Adrenal gland (tissue), 12 donors: ENCODE data around the gene TCF4. TPM values are rescaled to one million over a fixed set of nuclear protein-coding genes. Genes with fewer than 3 reads are reported as not detected.

ENCODE experiments used
- DNase-seq, 7 donors: peaks; one replicate each; pipeline ENCODE4 v3.0.0-alpha.2; 2019 to 2020
- H3K27ac ChIP-seq, 5 donors: fragments of 200-600 bp; sonication (generic) in 4 of 5; 1 replicate in 3 of 5; 2 replicates in 2 of 5; pipeline versions ENCODE4 v1.5.1 to v1.8.0; 2016 to 2020; ENCODE audit warnings: mild to moderate bottlenecking in 1 of 5
- H3K27me3 ChIP-seq: fragments of 200-600 bp; 2 replicates; pipeline ENCODE4 v1.8.0; 2021
- H3K36me3 ChIP-seq, 2 donors: fragments of 200-600 bp; replicated peaks in 1 of 2; 1 replicate in 1 of 2; 2 replicates in 1 of 2; pipeline versions ENCODE4 v1.5.1 to v1.8.0; 2018 to 2022
- H3K4me1 ChIP-seq, 2 donors: fragments of 200-600 bp; replicated peaks in 1 of 2; 1 replicate in 1 of 2; 2 replicates in 1 of 2; pipeline versions ENCODE4 v1.5.1 to v1.8.0; 2018 to 2021
- H3K4me3 ChIP-seq, 4 donors: fragments of 200-600 bp; sonication (generic) in 3 of 4; one replicate each; pipeline ENCODE4 v1.5.1; 2016 to 2018
- H3K9me3 ChIP-seq, 3 donors: fragments of 200-600 bp; sonication (generic) in 1 of 3; replicated peaks in 1 of 3; 1 replicate in 2 of 3; 2 replicates in 1 of 3; pipeline versions ENCODE4 v1.5.1 to v1.8.0; 2016 to 2021
- CTCF ChIP-seq, 6 experiments: fragments of 450-650 bp in 4 of 6; fragments of 200-600 bp in 2 of 6; sonication (generic) in 1 of 6; IDR thresholded peaks; 1 replicate in 5 of 6; 2 replicates in 1 of 6; pipeline versions ENCODE4 v1.5.1 to v1.8.0; 2016 to 2021; ENCODE audit warnings: antibody characterized with exemption in 6 of 6, mild to moderate bottlenecking in 2 of 6, moderate library complexity in 1 of 6
- POLR2A ChIP-seq, 2 donors: fragments of 450-650 bp; IDR thresholded peaks; one replicate each; pipeline ENCODE4 v1.6.1; 2017; ENCODE audit warnings: antibody characterized with exemption in 2 of 2, mild to moderate bottlenecking in 2 of 2, moderate library complexity in 1 of 2
- WGBS, 4 donors: extraction: QIAGEN DNeasy Blood & Tissue Kit in 2 of 4; methylation state at CpG; one replicate each; pipeline versions ENCODE4 v1.1.5 to v1.1.7; 2013 to 2017; 5-methylcytosine and 5-hydroxymethylcytosine counted together
- intact Hi-C, 2 donors: fragments of 100-400 bp; cut with DNase I; formaldehyde crosslinking; loops; one replicate each; pipeline versions ENCODE4 v1.14.1 to v1.15.0; 2022 to 2023
- polyA plus RNA-seq, 3 donors: library from polyadenylated mRNA; stranded (reverse); fragments of 200-250 nt in 2 of 3; fragments of 350-450 nt in 1 of 3; fragmentation: Illumina TruSeq in 1 of 3; extraction: RNeasy Lipid Tissue Mini Kit (QIAGEN cat#74804) in 1 of 3; gene quantifications; one replicate each; pipeline ENCODE4 v1.2.3, GENCODE V29; 2013 to 2014
- total RNA-seq, 9 donors: library from RNA; depleted of rRNA in 4 of 9; stranded (reverse); fragments of >200 nt in 4 of 9; fragments of 120-200 nt in 1 of 9; fragmentation: NEBNext Ultra II Directional in 1 of 9; extraction: Animal tissue kit (Norgen Biotek cat#: 25700) in 1 of 9; gene quantifications; one replicate each; pipeline versions ENCODE4 v1.1.0 to v1.2.4, GENCODE V29; 2013 to 2023
- donor health status: healthy with polysubstance abuse.
- donor health status: Bipolar disorder and iron deficiency.
- donor health status: DM: yes; HTN: yes; CAD: no.
- donor health status: DM: no; HTN: no; CAD: no.
- donor health status: DM: no; HTN: no; CAD: no.
- donor health status: DM: yes; HTN: yes; CAD: no.

TCF4 gene
- total and polyA plus RNA-seq, 12 donors = 21.9 to 196 (median 112) TPM

GRCh38 chr18:55466789-55467188, 121.2 kb downstream of the TCF4 start:
- no peak for DNase-seq
- TF ChIP-seq POLR2A (IDR thresholded peaks at IDR 0.05) (no peak), CTCF (IDR thresholded peaks at IDR 0.05) (no peak)
- WGBS, 4 donors = 78 to 90% (median 90%) methylated on average over 4 of the region's 4 CpGs
- peaks cover 0 to 16% of the 10 kb centered on the region in 2 donors for H3K4me1 ChIP-seq
- no peaks in the 10 kb centered on the region for H3K36me3 ChIP-seq
- intact Hi-C loops = no loop called here
- no peaks in the 10 kb centered on the region for H3K9me3 ChIP-seq
- no peak overlapping the region for H3K27ac ChIP-seq
- no peak overlapping the region for H3K4me3 ChIP-seq
- H3K27me3 ChIP-seq = no peaks in the 10 kb centered on the region

GRCh38 chr18:55465313-55465712, 122.7 kb downstream of the TCF4 start:
- no peak for DNase-seq
- peaks cover 0 to 12% of the 10 kb centered on the region in 2 donors for H3K4me1 ChIP-seq
- peak in 1 of 6 experiments; percentile 6 for TF ChIP-seq CTCF (IDR thresholded peaks at IDR 0.05)
- no peak for TF ChIP-seq POLR2A (IDR thresholded peaks at IDR 0.05)
- H3K36me3 ChIP-seq = no peaks in the 10 kb centered on the region
- H3K9me3 ChIP-seq = no peaks in the 10 kb centered on the region
- WGBS, 4 donors = 73 to 82% (median 76%) methylated on average over 2 of the region's 2 CpGs
- no peaks in the 10 kb centered on the region for H3K27me3 ChIP-seq
- peak overlapping the region in 1 of 5 donors; percentile 22 for H3K27ac ChIP-seq
- intact Hi-C loops = no loop called here
- no peak overlapping the region for H3K4me3 ChIP-seq

DNA sequence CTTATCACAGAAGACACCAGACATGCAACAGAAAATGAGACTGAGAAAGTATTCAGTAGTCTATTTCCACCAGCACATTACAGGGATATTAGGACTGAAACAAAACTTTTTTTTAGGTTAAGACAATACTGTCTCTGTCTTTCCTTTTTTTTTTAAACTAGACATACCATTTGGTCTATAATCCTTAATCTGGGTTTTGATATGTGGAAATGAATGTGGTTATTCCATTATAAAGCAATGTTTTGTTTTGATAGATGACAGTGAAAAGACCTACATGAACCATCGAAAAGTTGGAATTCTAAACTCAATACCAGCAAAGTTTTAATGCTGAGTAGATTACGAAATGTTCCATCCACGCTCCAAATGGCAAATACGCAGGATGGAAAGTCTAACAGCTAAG, 123.4 kb downstream of the TCF4 start:
- intact Hi-C loops = no loop called here
- Histone ChIP-seq H3K36me3 (no peaks in the 10 kb centered on the region), H3K4me3 (no peak overlapping the region), H3K27me3 (no peaks in the 10 kb centered on the region), H3K4me1 (peaks cover 0 to 12% of the 10 kb centered on the region in 2 donors), H3K9me3 (no peaks in the 10 kb centered on the region), H3K27ac (peak overlapping the region in 1 of 5 donors; percentile 22)
- DNase-seq = no peak
- TF ChIP-seq CTCF (IDR thresholded peaks at IDR 0.05) = no peak
- TF ChIP-seq POLR2A (IDR thresholded peaks at IDR 0.05) = no peak
- WGBS, 4 donors = 73 to 86% (median 78%) methylated on average over 4 of the region's 4 CpGs

- no peaks in the 10 kb centered on the region for H3K9me3 ChIP-seq
- H3K27me3 ChIP-seq = no peaks in the 10 kb centered on the region
- no peak overlapping the region for H3K4me3 ChIP-seq
- no peak for DNase-seq
- peaks cover 0 to 12% of the 10 kb centered on the region in 2 donors for H3K4me1 ChIP-seq
- no peak for TF ChIP-seq CTCF (IDR thresholded peaks at IDR 0.05)
- TF ChIP-seq POLR2A (IDR thresholded peaks at IDR 0.05) = no peak
- no peak overlapping the region for H3K27ac ChIP-seq
- intact Hi-C loops = no loop called here
- 83 to 92% (median 86%) methylated on average over 1 of the region's 1 CpG for WGBS, 4 donors
- no peaks in the 10 kb centered on the region for H3K36me3 ChIP-seq
Measured at GRCh38 chr18:55462652-55463051, 125.3 kb downstream of the TCF4 start.
